Uterine smooth muscle cell (primary cell): ENCODE measurements around the gene CENPU. TPM values are rescaled to one million over a fixed set of nuclear protein-coding genes. Genes with fewer than 3 reads are reported as not detected.

ENCODE experiments used
- total RNA-seq: library from RNA; depleted of rRNA; stranded (reverse); fragments of >200 nt; gene quantifications from 2 replicates; pipeline ENCODE4 v1.2.3, GENCODE V29; 2014

Gene CENPU
- 12.5 and 26.1 TPM in 2 replicates for total RNA-seq

GRCh38 chr4:184733654-184734524, at the start of gene CENPU:
Gene CENPU, minus strand, starts transcription at chr4:184734096. Its CDS starts 34 bp downstream, at chr4:184734062.

GRCh38 chr4:184649026-184649970, 84.6 kb downstream of the CENPU start, which contains the start of the genes CASP3 and PRIMPOL:
Gene CASP3, minus strand, starts transcription at chr4:184649447. Its CDS starts 10,994 bp downstream, at chr4:184638453.
Gene PRIMPOL, plus strand, starts transcription at chr4:184649738. Its CDS starts 7,403 bp downstream, at chr4:184657141.

Other genes with a start within 250 kb of the CENPU start
- 34.5 and 38.3 TPM in 2 replicates for gene CASP3, start 84.6 kb downstream of the CENPU start, total RNA-seq
- 17.1 and 26.0 TPM in 2 replicates for gene PRIMPOL, start 84.4 kb downstream of the CENPU start, total RNA-seq
- gene ACSL1, start 91.9 kb upstream of the CENPU start, total RNA-seq: 41.8 and 55.5 TPM in 2 replicates